PFSK-1 (cell line): Measurements from ENCODE around the gene SLC35F1.

Experiments used
- TAF1 ChIP-seq: IDR thresholded peaks from 2 replicates; pipeline ENCODE4 v1.6.1; 2012; ENCODE audit warnings: low read length, control low read depth, borderline replicate concordance; ENCODE audit not compliant: insufficient read depth
- TF ChIP-seq, protein P1 (sequence below), 2 experiments: IDR thresholded peaks; 2 replicates each; pipeline versions ENCODE4 v1.6.1 to v1.8.0; 2011 to 2012; ENCODE audit warnings: low read depth in 2 of 2, low read length in 2 of 2, control low read depth in 1 of 2, inconsistent platforms in 1 of 2, mild to moderate bottlenecking in 1 of 2, moderate library complexity in 1 of 2; ENCODE audit not compliant: insufficient read depth in 1 of 2

GRCh38 chr6:117915846-117916245 lies 8.8 kb downstream of the SLC35F1 start:
- no peak for TF ChIP-seq TAF1
- TF ChIP-seq, protein P1, sequence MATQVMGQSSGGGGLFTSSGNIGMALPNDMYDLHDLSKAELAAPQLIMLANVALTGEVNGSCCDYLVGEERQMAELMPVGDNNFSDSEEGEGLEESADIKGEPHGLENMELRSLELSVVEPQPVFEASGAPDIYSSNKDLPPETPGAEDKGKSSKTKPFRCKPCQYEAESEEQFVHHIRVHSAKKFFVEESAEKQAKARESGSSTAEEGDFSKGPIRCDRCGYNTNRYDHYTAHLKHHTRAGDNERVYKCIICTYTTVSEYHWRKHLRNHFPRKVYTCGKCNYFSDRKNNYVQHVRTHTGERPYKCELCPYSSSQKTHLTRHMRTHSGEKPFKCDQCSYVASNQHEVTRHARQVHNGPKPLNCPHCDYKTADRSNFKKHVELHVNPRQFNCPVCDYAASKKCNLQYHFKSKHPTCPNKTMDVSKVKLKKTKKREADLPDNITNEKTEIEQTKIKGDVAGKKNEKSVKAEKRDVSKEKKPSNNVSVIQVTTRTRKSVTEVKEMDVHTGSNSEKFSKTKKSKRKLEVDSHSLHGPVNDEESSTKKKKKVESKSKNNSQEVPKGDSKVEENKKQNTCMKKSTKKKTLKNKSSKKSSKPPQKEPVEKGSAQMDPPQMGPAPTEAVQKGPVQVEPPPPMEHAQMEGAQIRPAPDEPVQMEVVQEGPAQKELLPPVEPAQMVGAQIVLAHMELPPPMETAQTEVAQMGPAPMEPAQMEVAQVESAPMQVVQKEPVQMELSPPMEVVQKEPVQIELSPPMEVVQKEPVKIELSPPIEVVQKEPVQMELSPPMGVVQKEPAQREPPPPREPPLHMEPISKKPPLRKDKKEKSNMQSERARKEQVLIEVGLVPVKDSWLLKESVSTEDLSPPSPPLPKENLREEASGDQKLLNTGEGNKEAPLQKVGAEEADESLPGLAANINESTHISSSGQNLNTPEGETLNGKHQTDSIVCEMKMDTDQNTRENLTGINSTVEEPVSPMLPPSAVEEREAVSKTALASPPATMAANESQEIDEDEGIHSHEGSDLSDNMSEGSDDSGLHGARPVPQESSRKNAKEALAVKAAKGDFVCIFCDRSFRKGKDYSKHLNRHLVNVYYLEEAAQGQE (IDR thresholded peaks at IDR 0.05; ENCODE audit: insufficient read depth in 1 of 2, low read depth in 2 of 2, low read length in 2 of 2) = no peak
